ENCODE measurements around the gene THAP7.

Gene THAP7

GRCh38 chr22:20992456-20993303, 9.2 kb downstream of the THAP7 start:
- DNase-seq, result no peak

DNA sequence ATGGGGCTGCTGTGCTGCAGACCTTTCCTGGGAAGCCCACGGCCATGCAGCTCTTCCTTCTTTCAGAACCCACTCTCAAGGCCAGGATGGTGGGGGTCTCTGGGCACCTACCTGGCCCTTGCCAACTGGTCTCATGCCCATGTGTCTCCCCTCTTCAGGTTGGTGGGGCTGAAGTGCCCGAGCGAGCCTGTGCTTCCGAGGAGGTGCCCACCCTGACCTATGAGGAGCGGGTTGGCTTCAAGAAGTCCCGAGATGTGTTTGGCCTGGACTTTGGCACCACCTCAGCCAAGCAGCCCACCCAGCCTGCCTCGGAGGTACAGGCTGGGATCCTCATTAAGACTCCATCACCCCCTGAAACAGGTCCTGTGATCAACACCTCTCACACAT, 9.9 kb downstream of the THAP7 start:
- no peak for DNase-seq

DNA sequence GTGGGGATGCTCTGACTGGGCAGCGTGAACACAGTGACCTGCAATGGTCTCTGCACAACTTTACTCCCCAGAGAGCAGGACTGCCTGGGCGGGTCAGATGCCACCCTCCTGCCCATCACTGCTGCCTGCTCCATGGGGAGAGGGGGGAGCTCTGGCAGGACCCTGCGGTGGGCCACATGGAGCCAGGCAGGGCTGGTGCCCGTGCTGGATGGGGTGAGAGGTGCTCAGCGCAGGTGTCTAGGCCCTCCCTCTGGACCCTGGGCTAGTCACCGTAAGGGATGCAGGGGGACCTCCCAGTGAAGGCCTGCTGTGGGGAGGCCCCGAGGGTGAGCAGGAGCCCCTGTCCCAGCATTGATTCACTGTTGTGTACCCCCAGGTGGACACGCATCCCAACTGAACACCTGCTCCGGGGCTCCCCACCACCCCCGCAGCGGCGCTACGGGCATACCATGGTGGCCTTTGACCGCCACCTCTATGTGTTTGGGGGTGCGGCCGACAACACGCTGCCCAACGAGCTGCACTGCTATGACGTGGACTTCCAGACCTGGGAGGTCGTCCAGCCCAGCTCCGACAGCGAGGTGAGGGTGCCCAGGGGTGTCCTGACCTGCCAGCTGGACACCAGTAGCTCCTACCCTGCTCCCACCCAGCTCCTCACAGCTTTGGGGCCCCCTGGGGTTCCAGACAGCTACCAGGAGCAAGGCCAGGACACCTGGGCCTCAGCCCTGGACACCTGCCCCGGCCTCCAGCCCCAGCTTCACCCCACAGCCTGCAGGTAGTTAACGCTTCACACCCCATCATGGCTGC, 10.5 kb downstream of the THAP7 start:
- no peak for DNase-seq

- no peak for DNase-seq
These were observed 11.4 kb downstream of the THAP7 start for GRCh38 chr22:20990184-20991180.

DNA sequence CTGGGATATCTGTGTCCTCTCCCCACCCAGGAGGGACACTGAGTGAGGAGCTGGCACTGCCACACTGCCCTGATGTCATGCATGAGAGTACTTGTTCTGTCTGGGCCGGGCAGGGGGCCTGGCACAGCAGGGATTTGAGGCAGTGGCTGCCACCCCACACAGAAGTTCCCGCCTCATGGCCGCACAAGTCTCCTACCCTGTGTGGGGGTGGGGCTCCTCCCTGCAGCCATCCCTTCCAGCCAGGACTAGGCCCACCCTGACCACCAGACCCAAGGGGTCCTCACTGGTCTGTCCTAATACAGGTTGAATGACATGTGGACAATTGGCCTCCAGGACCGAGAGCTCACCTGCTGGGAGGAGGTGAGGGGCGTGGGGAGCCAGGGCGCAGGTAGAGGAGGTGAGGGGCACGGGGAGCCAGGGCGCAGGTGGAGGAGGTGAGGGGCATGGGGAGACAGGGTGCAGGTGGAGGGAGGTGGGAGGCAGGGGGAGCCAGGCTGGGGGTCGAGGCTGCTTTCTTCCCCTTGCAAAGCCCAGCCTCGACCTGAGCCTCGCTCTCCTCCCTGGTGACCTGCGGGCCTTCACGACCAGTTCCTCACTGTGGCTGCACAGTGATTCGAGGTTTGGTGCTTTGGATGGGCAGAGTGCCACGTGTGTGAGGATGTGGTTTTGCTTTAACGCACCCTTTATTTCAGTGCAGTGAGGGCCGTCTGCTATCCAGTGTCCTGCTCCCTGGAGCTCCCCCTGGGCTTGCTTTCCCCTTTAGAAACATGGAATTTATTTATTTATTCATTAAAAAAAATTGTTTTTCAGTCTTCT, 12.4 kb downstream of the THAP7 start:
- no peak for DNase-seq

- no peak for DNase-seq
These were observed 13.2 kb downstream of the THAP7 start for GRCh38 chr22:20988573-20989322.

- DNase-seq, result no peak
These were observed 14.5 kb downstream of the THAP7 start for GRCh38 chr22:20987375-20987774.

- no peak for DNase-seq
These were observed 15.6 kb downstream of the THAP7 start for GRCh38 chr22:20986365-20986764.

DNA sequence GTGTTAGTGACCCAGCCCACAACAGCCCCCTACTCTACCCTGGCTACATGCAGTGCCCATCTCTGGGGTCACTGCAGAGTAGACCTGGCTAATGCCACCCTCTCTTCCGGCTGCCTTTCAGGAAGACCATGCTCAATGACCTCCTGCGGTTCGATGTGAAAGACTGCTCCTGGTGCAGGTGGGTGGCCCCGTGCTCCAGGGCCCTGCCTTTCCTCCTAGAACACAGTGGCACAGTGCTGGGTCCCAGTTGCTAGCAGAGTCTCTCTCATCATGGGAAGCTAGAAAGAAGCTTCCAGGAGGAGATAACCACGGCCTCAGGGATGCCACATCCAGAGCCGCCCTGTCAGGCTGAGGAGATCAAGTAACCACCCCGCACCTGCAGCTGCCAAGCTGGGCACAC, 16.2 kb downstream of the THAP7 start:
- no peak for DNase-seq

DNA sequence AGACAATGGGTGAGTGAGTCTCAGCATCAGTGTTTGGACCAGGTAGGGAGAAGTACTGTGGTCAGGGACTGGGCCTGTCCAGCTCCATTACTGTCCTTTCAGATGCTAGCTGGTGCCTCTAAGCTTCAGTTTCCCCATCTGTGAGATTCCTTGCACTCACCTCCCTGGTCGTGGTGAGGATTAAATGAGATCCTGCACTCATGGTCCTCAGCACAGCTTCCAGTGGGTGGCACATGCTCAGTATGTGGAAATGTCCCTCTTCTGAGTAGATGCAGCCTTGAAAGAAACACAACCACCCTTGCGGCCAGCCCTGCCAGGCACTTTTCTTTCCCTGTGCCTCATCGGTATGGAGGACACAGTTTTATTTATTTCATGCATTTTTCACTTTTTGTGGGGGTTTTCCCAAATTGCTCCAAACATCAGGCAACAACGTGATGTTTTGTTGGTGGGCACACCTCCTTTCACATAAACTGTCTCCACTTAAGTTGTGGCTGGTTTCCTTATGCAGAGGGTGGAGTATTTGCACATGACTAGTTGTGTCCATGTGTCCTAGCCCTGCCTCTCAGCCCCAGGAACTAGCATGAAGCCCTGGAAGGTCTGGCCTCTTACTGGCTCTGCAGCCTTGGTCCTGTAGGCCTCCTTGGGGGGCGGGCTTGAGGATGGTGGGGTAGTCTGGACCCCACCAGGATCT, 18.7 kb downstream of the THAP7 start:
- DNase-seq, result no peak

- DNase-seq, result no peak
These were observed 19.4 kb downstream of the THAP7 start for GRCh38 chr22:20982563-20982882.

DNA sequence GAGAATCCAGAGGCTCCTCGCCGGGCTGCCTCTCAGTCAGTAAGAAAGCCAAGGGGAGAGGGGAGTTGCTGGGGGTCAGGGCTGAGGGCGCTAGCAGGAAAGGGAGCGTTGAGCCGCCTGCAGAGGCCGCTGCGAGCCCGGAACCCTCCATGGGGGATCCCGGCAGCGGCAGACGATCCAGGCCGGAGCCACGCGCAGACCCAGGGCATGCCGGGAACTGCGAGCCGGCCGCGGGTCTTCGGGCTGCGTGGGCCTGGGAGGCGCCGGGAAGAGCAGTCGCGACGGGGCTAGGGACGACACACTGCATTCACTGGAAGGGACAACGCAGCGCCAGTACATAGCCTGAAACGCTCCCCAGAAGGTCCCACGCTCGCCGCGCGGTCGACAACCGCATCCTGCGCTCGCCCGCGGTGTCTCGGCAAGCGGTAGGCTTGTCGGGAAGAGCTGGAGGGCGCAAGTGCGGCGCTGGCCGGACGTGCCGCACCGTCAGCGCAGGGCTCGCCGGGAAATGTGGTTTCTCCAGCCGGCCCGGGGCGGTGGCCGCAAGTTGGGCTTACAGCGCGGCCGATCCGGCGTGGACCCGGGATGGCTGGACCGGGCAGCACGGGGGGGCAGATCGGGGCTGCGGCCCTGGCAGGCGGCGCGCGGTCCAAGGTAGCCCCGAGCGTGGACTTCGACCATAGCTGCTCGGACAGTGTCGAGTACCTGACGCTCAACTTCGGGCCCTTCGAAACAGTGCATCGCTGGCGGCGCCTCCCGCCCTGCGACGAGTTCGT, 19.9 kb downstream of the THAP7 start, which contains the start of gene LZTR1:
Gene LZTR1 (plus strand): TSS at position 511 of the 776 bp plus-strand sequence. CDS start 75 bp downstream, at position 586.
- DNase-seq, result peak; percentile 70

DNA sequence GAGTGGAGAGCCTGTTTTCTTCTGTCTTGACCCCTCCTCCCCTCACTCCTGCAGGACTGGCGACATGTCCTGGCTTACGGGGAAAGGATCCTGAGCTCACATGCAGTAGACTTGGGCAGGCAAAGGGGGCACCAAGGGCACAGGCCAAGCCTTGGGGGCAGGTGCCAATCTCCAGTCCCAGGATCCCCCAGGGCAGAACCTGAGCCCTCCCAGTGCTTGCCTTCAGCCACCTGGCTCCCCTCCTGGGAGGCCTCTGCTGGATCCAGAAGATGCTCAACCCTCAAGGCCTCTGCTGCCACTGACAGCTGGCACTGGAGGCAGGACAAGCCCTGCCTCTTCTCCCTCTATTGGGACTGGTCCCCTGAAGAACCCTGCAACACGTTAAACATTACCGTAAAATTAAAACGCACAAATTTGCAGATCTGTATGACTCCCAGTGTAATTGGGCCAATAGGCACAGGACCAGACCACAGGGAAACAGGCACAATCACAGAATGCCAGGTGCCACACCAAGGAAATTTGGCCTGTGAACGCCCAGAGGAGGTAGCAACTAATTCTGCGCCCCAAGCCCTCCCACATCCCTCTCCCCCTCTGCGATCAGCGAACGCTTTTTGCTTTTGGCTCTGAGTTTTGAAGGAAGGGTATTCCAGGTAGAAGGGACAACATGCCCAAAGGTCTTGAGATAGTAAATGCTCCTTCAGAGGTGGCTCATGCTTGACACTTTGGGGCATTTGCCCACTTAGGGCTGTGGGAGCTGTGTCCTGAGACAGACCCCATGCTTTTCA, 20.8 kb downstream of the THAP7 start:
- no peak for DNase-seq

GRCh38 chr22:20980523-20980922, 21.4 kb downstream of the THAP7 start:
- DNase-seq, result no peak

DNA sequence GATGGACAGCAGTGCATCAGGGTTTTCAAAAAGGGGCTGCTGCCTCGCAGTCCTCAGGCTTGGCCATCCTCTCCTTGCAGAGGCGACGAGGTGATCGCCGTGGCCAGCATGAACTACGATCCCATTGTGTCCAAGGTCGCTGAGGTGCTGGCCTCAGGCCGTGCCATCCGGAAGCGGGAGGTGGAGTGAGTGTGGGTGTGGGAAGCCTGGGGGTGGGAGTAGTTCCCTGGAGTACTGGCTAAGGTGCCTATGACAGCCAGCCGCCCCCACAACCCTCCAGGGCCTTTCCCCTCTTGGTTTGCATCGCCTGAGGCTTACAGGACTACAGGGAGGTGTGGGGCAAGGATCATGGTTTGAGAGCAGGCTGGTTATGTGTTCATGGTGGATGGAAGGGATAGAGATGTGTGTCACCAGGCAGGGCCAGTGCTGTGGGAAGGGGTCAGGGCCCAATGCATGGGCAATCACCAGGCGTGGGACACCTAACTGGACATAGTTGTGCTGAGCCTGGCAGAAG, 21.9 kb downstream of the THAP7 start:
- DNase-seq, result no peak

DNA sequence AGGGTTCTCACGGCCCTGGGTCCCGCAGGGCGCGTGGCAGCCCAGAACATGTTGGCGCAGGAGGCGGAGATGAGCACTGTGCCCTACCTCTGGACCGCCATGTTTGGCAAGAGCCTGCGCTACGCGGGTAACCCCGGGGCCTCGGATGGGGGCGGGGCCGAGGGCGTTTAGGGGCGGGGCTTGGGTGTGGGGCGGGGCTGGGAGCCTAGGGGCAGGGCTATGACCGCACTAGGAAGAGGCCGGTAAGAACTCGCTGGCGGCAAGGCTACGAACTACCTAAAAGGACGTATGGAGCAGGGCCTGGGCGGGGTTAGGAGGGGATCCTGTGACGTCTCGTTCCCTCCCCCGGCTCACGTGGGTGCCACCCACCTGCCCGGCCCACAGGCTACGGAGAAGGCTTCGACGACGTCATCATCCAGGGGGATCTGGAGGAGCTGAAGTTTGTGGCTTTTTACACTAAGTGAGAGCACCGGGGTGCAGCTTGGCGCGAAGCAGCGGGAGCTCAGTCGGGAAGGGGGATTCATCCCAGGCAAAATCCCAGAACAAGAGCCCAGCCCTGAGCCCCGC, 22.6 kb downstream of the THAP7 start:
- DNase-seq, result peak; percentile 67

GRCh38 chr22:20978419-20978818, 23.5 kb downstream of the THAP7 start:
- no peak for DNase-seq

DNA sequence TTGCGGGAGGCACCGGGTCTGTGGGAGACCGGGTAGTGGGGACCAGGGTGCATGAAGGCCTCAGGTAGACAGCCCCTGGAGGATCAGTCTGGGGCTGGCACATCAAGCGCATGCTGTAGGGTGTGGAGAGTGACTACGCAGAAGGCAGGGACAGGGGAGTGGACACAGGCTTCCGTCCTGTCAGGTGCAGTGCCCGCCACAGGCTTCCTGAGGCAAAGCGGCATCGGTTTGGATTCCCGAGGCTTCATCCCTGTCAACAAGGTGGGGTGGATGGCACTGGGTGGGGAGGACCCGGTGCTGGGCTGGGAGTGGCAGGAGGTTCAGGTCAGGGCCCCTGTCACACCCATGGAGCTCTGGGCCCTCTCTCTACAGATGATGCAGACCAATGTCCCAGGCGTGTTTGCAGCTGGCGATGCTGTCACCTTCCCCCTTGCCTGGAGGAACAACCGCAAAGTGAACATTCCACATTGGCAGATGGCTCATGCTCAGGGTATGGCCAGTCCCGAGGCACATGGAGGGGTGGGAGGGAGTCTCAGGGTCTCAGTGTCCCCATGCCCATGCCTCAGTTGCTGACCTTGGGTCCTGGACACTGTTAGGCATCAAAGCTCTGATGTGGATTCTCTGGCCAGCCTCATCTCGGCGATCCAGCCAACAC, 24.3 kb downstream of the THAP7 start:
- no peak for DNase-seq
